GM23248 (cell line): Measurements from ENCODE around the gene ZNF521. TPM values are rescaled to one million over a fixed set of nuclear protein-coding genes. Genes with fewer than 3 reads are reported as not detected.
A peak's percentile ranks its signal among the peaks of the same experiment; 100 is the strongest.

ENCODE experiments used
- DNase-seq: peaks from one replicate; pipeline ENCODE4 v3.0.0-alpha.2; 2015
- H2AFZ ChIP-seq: fragments of 200-600 bp; sonication (generic); 2 replicates; pipeline ENCODE4 v1.6.1; 2016; ENCODE audit warnings: antibody characterized with exemption
- H3F3A ChIP-seq: fragments of 200-600 bp; sonication (generic); 2 replicates; pipeline ENCODE4 v1.6.1; 2016; ENCODE audit warnings: mild to moderate bottlenecking, antibody characterized with exemption, mixed run types; ENCODE audit not compliant: insufficient read depth
- H3K27ac ChIP-seq: fragments of 200-600 bp; sonication (generic); 2 replicates; pipeline ENCODE4 v1.5.1; 2016; ENCODE audit warnings: mild to moderate bottlenecking
- H3K27me3 ChIP-seq: fragments of 200-600 bp; sonication (generic); replicated peaks from 2 replicates; pipeline ENCODE4 v1.6.1; 2016; ENCODE audit warnings: mild to moderate bottlenecking; ENCODE audit not compliant: insufficient read depth
- H3K36me3 ChIP-seq: fragments of 200-600 bp; sonication (generic); 2 replicates; pipeline ENCODE4 v1.6.1; 2016; ENCODE audit warnings: low read depth, mild to moderate bottlenecking
- H3K4me1 ChIP-seq: fragments of 200-600 bp; sonication (generic); 2 replicates; pipeline ENCODE4 v1.6.1; 2016; ENCODE audit warnings: mild to moderate bottlenecking; ENCODE audit not compliant: insufficient read depth
- H3K4me2 ChIP-seq: fragments of 200-600 bp; sonication (generic); one replicate; pipeline ENCODE4 v1.6.1; 2016; ENCODE audit warnings: mild to moderate bottlenecking; ENCODE audit not compliant: unreplicated experiment
- H3K4me3 ChIP-seq: fragments of 200-600 bp; sonication (generic); 2 replicates; pipeline ENCODE4 v1.5.1; 2016; ENCODE audit warnings: mild to moderate bottlenecking
- H3K79me2 ChIP-seq: fragments of 200-600 bp; sonication (generic); 2 replicates; pipeline ENCODE4 v1.6.1; 2016; ENCODE audit warnings: mild to moderate bottlenecking; ENCODE audit not compliant: insufficient read depth
- H3K9ac ChIP-seq: fragments of 200-600 bp; sonication (generic); 2 replicates; pipeline ENCODE4 v1.6.1; 2016; ENCODE audit warnings: mild to moderate bottlenecking
- H3K9me2 ChIP-seq: fragments of 200-600 bp; sonication (generic); 2 replicates; pipeline ENCODE4 v1.6.1; 2016; ENCODE audit warnings: mixed run types, mild to moderate bottlenecking, moderate library complexity; ENCODE audit not compliant: insufficient read depth
- H3K9me3 ChIP-seq: fragments of 200-600 bp; sonication (generic); one replicate; pipeline ENCODE4 v1.6.1; 2017; ENCODE audit warnings: low read depth
- H4K20me1 ChIP-seq: fragments of 200-600 bp; sonication (generic); 2 replicates; pipeline ENCODE4 v1.6.0; 2016; ENCODE audit not compliant: insufficient read depth
- EZH2 ChIP-seq: fragments of 200-600 bp; sonication (generic); IDR thresholded peaks from 2 replicates; pipeline ENCODE4 v1.6.1; 2018; ENCODE audit warnings: antibody characterized with exemption, mild to moderate bottlenecking; ENCODE audit not compliant: insufficient read depth, poor library complexity, severe bottlenecking
- EZH2phosphoT487 ChIP-seq: fragments of 200-600 bp; sonication (generic); IDR thresholded peaks from 2 replicates; pipeline ENCODE4 v1.6.1; 2018; ENCODE audit warnings: antibody characterized with exemption, moderate library complexity, mild to moderate bottlenecking, low read depth; ENCODE audit not compliant: insufficient read depth
- WGBS, 2 experiments: methylation state at CpG; one replicate each; pipeline ENCODE4 v1.1.6; 2015 to 2017; ENCODE audit warnings: low lambda C conversion rate in 2 of 2, low coverage in 1 of 2; ENCODE audit errors: missing lambda C conversion rate in 2 of 2; 5-methylcytosine and 5-hydroxymethylcytosine counted together
- in situ Hi-C: fragments of 300-500 bp; cut with MboI; formaldehyde crosslinking; loops from 2 replicates; pipeline ENCODE4 v1.15.0; 2020
- polyA plus RNA-seq: library from polyadenylated mRNA; unstranded; fragments of >200 nt; fragmentation: Nextera tagmentation; extraction: Ambion mirVana; gene quantifications from 2 replicates; pipeline ENCODE4 v1.2.1, GENCODE V29; 2016
- total RNA-seq: library from RNA; depleted of rRNA; stranded (reverse); fragments of >200 nt; shearing (Covaris generic); gene quantifications from 2 replicates; pipeline ENCODE4 v1.2.3, GENCODE V29; 2014

The ZNF521 gene
- total and polyA plus RNA-seq, 2 experiments from 2014 or later = 7.8 to 17.9 TPM

GRCh38 chr18:25164848-25165811, 186.8 kb downstream of the ZNF521 start:
- Histone ChIP-seq H2AFZ (peak overlapping the region; percentile 77), H3K9ac (peak overlapping the region; percentile 35), H3K27me3 (no peaks in the 10 kb centered on the region), H3K4me3 (peak overlapping the region; percentile 71), H3K9me3 (no peaks in the 10 kb centered on the region), H3F3A (no peaks in the 10 kb centered on the region), H3K4me2 (peak overlapping the region; percentile 98), H4K20me1 (no peaks in the 10 kb centered on the region), H3K9me2 (no peaks in the 10 kb centered on the region), H3K79me2 (no peaks in the 10 kb centered on the region), H3K4me1 (peaks cover 24% of the 10 kb centered on the region), H3K27ac (no peak overlapping the region), H3K36me3 (no peaks in the 10 kb centered on the region)
- WGBS, 2 experiments = 5 to 9% methylated on average over 10 of the region's 10 CpGs
- peak; percentile 55 for DNase-seq
- in situ Hi-C loops = no loop called here
- TF ChIP-seq EZH2phosphoT487 (no peak), EZH2 (no peak)

- WGBS, 2 experiments = 58 to 59% methylated on average over 6 of the region's 6 CpGs
Measured at GRCh38 chr18:25164211-25164847, 187.6 kb downstream of the ZNF521 start.

GRCh38 chr18:25153426-25153825, 198.5 kb downstream of the ZNF521 start:
- Histone ChIP-seq H3K4me1 (no peaks in the 10 kb centered on the region), H3K27ac (no peak overlapping the region)
- in situ Hi-C loops = no loop called here

More at GRCh38 chr18:25164211-25164847, 187.6 kb downstream of the ZNF521 start:
- peak overlapping the region; percentile 71 for H3K4me3 ChIP-seq
- H4K20me1 ChIP-seq = no peaks in the 10 kb centered on the region
- no peaks in the 10 kb centered on the region for H3F3A ChIP-seq
- no peak for TF ChIP-seq EZH2
- TF ChIP-seq EZH2phosphoT487 = no peak
- H3K9me3 ChIP-seq = no peaks in the 10 kb centered on the region
- H3K9me2 ChIP-seq = no peaks in the 10 kb centered on the region
- peak overlapping the region; percentile 77 for H2AFZ ChIP-seq
- H3K27ac ChIP-seq = no peak overlapping the region
- no peaks in the 10 kb centered on the region for H3K27me3 ChIP-seq
- peak; percentile 8 for DNase-seq
- H3K4me1 ChIP-seq = peaks cover 16% of the 10 kb centered on the region
- H3K4me2 ChIP-seq = peak overlapping the region; percentile 98
- H3K79me2 ChIP-seq = no peaks in the 10 kb centered on the region
- no peaks in the 10 kb centered on the region for H3K36me3 ChIP-seq
- peak overlapping the region; percentile 35 for H3K9ac ChIP-seq
- in situ Hi-C loops = no loop called here

GRCh38 chr18:25147877-25148488, 204.0 kb downstream of the ZNF521 start:
- Histone ChIP-seq H3K79me2 (no peaks in the 10 kb centered on the region), H3K4me3 (no peak overlapping the region), H3K4me2 (no peak overlapping the region), H4K20me1 (no peaks in the 10 kb centered on the region), H3K27ac (no peak overlapping the region), H2AFZ (no peak overlapping the region), H3K27me3 (no peaks in the 10 kb centered on the region), H3F3A (no peaks in the 10 kb centered on the region), H3K9me3 (no peaks in the 10 kb centered on the region), H3K4me1 (peaks cover 10% of the 10 kb centered on the region; the same call in 1 of the 2 replicates), H3K9me2 (no peaks in the 10 kb centered on the region), H3K9ac (no peak overlapping the region), H3K36me3 (no peaks in the 10 kb centered on the region)
- DNase-seq = no peak
- WGBS, 2 experiments = 95 to 98% methylated on average over 5 of the region's 5 CpGs
- in situ Hi-C loops = no loop called here
- TF ChIP-seq EZH2 (no peak), EZH2phosphoT487 (no peak)

More at GRCh38 chr18:25153426-25153825, 198.5 kb downstream of the ZNF521 start:
- no peak for TF ChIP-seq EZH2
- TF ChIP-seq EZH2phosphoT487 = no peak
- H3K27me3 ChIP-seq = no peaks in the 10 kb centered on the region
- no peaks in the 10 kb centered on the region for H3K9me3 ChIP-seq
- no peak for DNase-seq
- WGBS, 2 experiments = 67 to 72% methylated on average over 6 of the region's 6 CpGs
- H3K4me3 ChIP-seq = no peak overlapping the region
- H3K4me2 ChIP-seq = no peak overlapping the region
- H2AFZ ChIP-seq = no peak overlapping the region
- no peaks in the 10 kb centered on the region for H3K79me2 ChIP-seq
- H3F3A ChIP-seq = no peaks in the 10 kb centered on the region
- H3K9me2 ChIP-seq = no peaks in the 10 kb centered on the region
- no peak overlapping the region for H3K9ac ChIP-seq
- H3K36me3 ChIP-seq = 0 out of 2 replicates have a peak, but pooled peaks cover 3% of the 10 kb centered on the region
- H4K20me1 ChIP-seq = no peaks in the 10 kb centered on the region
